ENCODE data around the gene MDM4.

GRCh38 chr1:204495078-204495753, 21.0 kb upstream of the MDM4 start:
- no peak for TF ChIP-seq POLR2A (IDR thresholded peaks at IDR 0.05)
- TF ChIP-seq, protein P1, sequence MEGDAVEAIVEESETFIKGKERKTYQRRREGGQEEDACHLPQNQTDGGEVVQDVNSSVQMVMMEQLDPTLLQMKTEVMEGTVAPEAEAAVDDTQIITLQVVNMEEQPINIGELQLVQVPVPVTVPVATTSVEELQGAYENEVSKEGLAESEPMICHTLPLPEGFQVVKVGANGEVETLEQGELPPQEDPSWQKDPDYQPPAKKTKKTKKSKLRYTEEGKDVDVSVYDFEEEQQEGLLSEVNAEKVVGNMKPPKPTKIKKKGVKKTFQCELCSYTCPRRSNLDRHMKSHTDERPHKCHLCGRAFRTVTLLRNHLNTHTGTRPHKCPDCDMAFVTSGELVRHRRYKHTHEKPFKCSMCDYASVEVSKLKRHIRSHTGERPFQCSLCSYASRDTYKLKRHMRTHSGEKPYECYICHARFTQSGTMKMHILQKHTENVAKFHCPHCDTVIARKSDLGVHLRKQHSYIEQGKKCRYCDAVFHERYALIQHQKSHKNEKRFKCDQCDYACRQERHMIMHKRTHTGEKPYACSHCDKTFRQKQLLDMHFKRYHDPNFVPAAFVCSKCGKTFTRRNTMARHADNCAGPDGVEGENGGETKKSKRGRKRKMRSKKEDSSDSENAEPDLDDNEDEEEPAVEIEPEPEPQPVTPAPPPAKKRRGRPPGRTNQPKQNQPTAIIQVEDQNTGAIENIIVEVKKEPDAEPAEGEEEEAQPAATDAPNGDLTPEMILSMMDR (IDR thresholded peaks at IDR 0.05): no peak

Data from prostate gland (tissue), 2 donors.